Measurements from ENCODE around the gene SLC29A3.

- no peak for TF ChIP-seq CTCF (IDR thresholded peaks at IDR 0.05)
- no peak for TF ChIP-seq EZH2 (IDR thresholded peaks at IDR 0.05)
- no peak for TF ChIP-seq EZH2phosphoT487 (IDR thresholded peaks at IDR 0.05)
Observed at GRCh38 chr10:71269301-71270288, 49.5 kb upstream of the SLC29A3 start.

Data from neural progenitor cell (in vitro differentiated cells).